AG08395 (cell line): ENCODE data around the gene INTU.
"Not testable (repeated sequence)": the region's sequence is repeated elsewhere in the genome, so short reads cannot be mapped to it uniquely, and the experiment has no call there.

ENCODE experiments used
- DNase-seq: peaks from one replicate; pipeline ENCODE4 v3.0.0; 2012; ENCODE audit warnings: mixed read lengths, low spot score

INTU gene

GRCh38 chr4:127643791-127644190, 11.0 kb downstream of the INTU start:
- no peak for DNase-seq

- no peak for DNase-seq
Observed at GRCh38 chr4:127648061-127648460, 15.3 kb downstream of the INTU start.

DNA sequence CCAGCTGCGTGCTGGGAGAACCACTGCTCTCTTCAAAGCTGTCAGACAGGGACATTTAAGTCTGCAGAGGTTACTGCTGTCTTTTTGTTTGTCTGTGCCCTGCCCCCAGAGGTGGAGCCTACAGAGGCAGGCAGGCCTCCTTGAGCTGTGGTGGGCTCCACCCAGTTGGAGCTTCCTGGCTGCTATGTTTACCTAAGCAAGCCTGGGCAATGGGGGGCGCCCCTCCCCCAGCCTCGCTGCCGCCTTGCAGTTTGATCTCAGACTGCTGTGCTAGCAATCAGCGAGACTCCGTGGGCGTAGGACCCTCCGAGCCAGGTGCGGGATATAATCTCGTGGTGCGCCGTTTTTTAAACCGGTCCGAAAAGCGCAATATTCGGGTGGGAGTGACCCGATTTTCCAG, 22.8 kb downstream of the INTU start:
- DNase-seq: not testable (repeated sequence)

- DNase-seq: no peak
Observed at GRCh38 chr4:127656047-127656680, 23.4 kb downstream of the INTU start.

DNA sequence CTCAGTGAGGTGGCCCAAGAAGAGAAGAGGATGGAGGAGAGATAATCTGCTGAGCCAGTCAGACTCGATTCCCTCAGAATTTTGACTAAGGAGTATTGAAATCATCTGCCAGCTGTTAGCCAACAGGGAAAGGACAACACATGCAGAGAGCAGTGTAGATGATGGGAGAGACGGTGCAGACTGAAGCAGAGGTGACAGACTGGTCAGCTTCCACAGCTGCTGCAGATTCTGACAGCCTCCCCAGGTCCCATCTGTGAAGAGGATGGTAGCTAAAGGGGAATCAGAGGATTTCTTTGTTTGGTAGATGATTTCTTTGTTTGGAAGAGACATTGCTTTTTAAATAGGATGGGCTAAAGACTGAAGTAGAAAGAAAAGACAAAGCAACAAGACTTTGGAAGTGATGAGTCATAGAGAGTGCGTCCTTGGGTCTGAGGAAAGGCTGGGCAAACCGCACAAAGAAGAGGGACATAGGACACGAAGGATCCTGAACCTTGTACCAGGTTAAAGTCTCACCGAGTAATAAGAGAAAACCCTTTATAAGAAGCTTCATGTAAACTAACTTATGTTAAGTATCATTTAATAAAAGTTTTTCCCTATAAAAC, 27.6 kb downstream of the INTU start:
- DNase-seq: no peak

DNA sequence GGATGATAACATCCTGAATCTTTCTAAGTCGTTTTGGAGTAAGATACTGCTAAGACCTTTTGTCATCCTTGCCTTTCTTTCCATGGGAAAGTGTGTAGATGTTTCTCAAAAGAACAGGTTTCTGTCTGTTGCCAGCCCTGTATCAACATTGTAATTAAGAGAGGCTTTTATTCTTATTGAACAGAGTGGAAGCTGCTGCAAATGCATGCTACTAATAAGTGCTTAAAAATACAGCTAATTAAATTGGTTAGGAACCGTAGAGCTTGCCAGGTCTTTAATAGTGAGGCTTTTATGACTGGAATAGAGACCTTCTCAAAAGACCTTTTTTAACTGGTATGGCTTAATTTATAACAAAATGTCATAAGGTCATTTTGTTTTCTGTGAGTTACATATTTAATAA, 34.4 kb downstream of the INTU start:
- DNase-seq: no peak

DNA sequence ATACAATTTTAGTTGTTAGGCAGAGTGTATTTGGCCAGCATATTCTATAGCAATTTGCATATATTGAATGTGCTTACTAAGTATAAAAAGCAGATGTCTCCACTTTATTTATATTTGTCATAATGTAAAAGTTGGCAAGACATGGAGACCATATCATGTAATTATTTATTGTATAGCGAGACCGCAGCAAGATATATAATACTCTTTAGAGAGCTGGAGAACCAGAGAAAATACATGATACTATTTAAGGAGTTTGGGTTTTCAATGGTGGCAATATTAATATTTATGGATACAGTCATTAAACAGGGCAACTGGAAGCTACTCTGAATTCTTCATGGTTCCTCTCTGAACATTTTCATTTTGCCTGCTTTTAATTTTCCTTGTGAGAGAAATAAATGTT, 35.0 kb downstream of the INTU start:
- no peak for DNase-seq

- DNase-seq: no peak
Observed at GRCh38 chr4:127668770-127669169, 36.0 kb downstream of the INTU start.

- no peak for DNase-seq
Observed at GRCh38 chr4:127669691-127670090, 36.9 kb downstream of the INTU start.

- DNase-seq: no peak
Observed at GRCh38 chr4:127672111-127672510, 39.4 kb downstream of the INTU start.

DNA sequence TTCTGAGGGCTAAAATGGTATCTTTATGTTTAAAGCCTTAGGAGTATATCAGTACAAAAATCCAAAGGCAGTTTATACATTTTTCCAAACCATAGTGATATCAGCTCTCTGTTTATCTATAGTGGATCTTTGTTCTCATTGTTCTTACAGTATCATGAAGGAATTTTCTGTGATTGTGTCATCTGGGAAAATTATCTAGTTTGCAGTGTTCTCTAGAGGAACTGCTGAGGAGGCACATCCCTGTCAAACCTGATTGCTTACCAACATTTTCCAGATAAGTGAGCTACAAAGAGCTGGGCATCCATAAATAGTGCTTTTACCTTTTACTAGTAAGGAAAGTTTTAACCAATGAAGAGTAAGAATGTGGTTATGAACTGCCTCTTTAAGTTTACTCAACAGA, 52.5 kb downstream of the INTU start:
- no peak for DNase-seq

- DNase-seq: peak; percentile 3
Observed at GRCh38 chr4:127686658-127687057, 53.9 kb downstream of the INTU start.

DNA sequence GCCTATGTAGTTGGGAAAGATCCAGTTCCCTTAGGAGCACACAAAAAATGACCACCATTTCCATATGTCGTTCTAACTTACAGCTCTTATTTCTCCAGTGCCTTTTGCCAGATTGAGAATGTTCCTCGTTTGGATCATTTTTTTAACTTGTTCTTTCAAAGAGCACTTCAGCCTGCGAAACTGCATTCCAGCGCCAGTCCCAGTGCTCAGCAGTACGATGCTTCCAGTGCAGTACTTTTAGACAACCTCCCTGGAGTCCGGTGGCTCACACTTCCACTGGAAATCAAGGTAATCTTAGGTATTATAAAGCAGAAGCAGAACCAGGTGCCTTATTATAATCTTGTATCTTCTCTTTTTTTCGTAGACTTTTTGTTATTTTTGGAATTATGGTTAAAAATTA, 54.8 kb downstream of the INTU start:
- no peak for DNase-seq

- peak; percentile 26 for DNase-seq
Observed at GRCh38 chr4:127698789-127699200, 66.0 kb downstream of the INTU start.

DNA sequence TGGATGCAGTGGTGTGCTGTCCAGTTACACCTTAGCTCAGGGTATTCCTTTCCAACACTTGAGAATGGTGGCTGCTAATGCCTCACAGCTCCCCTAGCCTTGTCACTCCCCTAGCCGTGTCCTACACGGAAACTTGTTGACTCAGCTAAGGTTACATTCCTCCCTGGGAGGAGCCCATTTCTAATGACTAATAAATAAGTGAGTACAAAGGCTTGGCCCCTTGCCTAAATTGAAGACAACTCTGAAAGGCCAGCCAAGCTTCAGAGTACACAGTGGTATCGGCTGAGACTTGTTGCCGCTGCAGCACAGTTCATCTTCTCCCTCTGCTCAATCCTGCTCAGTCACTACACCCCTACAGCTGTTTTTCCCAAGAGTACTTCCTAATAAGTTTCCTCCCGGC, 76.2 kb downstream of the INTU start:
- DNase-seq: peak; percentile 23

DNA sequence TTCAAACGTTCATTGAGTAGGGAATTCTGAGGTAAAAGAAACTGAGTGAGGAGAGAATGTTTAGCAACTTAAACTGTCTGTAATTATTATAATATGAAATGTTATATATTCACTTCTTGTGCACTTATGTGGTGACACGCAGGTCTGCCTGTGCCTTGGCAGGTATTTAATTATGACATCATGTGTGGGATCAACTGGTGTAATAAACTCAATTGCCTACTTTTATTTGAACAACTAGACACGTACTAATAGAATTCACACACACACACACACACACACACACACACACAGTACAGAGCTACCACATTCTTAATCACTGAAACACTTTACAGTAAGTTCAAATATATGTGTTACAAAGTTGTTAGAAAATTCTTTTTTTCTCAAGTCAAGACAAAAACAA, 76.7 kb downstream of the INTU start:
- DNase-seq: no peak

DNA sequence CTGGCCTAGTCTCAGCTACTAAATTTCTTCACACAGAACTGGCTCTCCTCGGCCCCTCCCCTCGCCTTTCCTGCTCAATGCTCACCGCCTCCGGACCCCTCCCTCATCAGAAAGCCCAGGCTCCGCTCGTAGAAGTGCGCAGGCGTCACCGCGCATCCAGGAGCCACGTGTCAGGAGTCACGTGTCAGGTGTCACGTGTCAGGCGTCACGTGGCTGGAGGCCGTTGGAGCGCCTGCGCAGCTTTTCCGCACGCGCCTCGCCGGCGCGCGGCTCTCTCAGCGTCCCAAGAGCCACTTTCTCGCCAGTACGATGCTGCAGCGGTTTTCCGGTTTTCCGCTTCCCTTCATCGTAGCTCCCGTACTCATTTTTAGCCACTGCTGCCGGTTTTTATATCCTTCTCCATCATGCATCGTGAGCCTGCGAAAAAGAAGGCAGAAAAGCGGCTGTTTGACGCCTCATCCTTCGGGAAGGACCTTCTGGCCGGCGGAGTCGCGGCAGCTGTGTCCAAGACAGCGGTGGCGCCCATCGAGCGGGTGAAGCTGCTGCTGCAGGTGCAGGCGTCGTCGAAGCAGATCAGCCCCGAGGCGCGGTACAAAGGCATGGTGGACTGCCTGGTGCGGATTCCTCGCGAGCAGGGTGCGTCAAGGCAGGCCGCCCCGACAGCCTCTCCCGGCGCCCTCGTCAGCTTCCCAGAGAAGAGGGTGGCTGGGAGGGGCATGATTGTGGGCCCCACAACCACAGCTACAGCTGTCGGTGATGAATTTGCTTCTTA, 97.6 kb downstream of the INTU start, which contains the start of gene SLC25A31:
TSS of gene SLC25A31 (plus strand) at position 259 of the 772 bp plus-strand sequence. CDS start at position 405, 146 bp downstream.
- DNase-seq: no peak

- DNase-seq: no peak
Observed at GRCh38 chr4:127731406-127731805, 98.6 kb downstream of the INTU start.

DNA sequence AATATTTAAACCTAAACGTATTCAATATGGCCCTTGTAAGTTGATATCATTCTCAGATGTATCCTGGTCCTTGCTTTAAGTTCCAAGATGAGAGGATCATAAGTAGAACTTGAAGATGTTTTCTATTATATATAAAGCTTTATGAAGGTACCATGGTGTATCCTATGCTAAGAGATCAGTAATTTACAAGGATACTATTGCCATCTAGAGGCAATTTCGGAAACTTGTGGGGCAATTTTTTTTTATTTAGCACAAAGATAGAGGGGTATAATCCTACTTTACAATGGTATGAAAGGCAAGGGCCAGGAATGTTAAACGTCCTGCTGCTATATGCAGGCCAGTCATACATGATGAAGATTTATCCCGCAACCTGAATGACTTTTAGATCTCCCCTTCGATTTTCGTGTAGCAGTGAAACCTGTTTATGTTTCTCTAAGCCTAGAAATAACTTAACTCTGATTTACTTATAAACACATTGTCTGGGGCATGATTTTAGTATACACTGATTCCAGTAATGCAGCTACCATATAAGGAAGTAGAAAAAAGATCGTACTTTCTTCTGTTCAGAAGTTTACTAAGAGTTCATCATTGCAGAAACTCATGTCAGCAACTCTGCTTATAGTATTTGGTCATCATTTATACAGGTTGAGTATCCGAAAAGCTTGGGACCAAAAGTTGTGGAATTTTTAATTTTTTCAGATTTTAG, 100.0 kb downstream of the INTU start:
- peak; percentile 52 for DNase-seq

GRCh38 chr4:127734976-127735375, 102.2 kb downstream of the INTU start:
- DNase-seq: no peak

- DNase-seq: no peak
Observed at GRCh38 chr4:127737295-127737694, 104.5 kb downstream of the INTU start.

GRCh38 chr4:127741247-127741646, 108.5 kb downstream of the INTU start:
- DNase-seq: no peak

GRCh38 chr4:127747883-127748282, 115.1 kb downstream of the INTU start:
- no peak for DNase-seq
